IPS-18a (cell line): ENCODE results near the gene DIP2C.

Experiments
- H3K27ac ChIP-seq: one replicate; pipeline ENCODE4 v1.5.1; 2013; ENCODE audit warnings: low read length
- H3K27me3 ChIP-seq: one replicate; pipeline ENCODE4 v1.6.1; 2013; ENCODE audit warnings: mild to moderate bottlenecking, low read length; ENCODE audit not compliant: control insufficient read depth, insufficient read depth
- H3K36me3 ChIP-seq: one replicate; pipeline ENCODE4 v1.6.1; 2013; ENCODE audit warnings: low read depth, low read length; ENCODE audit not compliant: control insufficient read depth
- H3K4me1 ChIP-seq: one replicate; pipeline ENCODE4 v1.6.1; 2013; ENCODE audit warnings: low read depth, low read length; ENCODE audit not compliant: control insufficient read depth
- H3K4me3 ChIP-seq: one replicate; pipeline ENCODE4 v1.5.1; 2013; ENCODE audit warnings: low read length
- H3K9ac ChIP-seq: one replicate; pipeline ENCODE4 v1.6.1; 2013; ENCODE audit warnings: mild to moderate bottlenecking, low read length, moderate library complexity
- H3K9me3 ChIP-seq: one replicate; pipeline ENCODE4 v1.6.1; 2013; ENCODE audit warnings: low read depth, low read length; ENCODE audit not compliant: control insufficient read depth

Gene DIP2C

GRCh38 chr10:511849-512191 is 177.6 kb downstream of the DIP2C start:
- Histone ChIP-seq H3K4me3 (no peak overlapping the region), H3K9ac (no peak overlapping the region), H3K27ac (no peak overlapping the region), H3K4me1 (peaks cover 4% of the 10 kb centered on the region), H3K36me3 (no peaks in the 10 kb centered on the region), H3K9me3 (no peaks in the 10 kb centered on the region), H3K27me3 (peaks cover 41% of the 10 kb centered on the region)

DNA sequence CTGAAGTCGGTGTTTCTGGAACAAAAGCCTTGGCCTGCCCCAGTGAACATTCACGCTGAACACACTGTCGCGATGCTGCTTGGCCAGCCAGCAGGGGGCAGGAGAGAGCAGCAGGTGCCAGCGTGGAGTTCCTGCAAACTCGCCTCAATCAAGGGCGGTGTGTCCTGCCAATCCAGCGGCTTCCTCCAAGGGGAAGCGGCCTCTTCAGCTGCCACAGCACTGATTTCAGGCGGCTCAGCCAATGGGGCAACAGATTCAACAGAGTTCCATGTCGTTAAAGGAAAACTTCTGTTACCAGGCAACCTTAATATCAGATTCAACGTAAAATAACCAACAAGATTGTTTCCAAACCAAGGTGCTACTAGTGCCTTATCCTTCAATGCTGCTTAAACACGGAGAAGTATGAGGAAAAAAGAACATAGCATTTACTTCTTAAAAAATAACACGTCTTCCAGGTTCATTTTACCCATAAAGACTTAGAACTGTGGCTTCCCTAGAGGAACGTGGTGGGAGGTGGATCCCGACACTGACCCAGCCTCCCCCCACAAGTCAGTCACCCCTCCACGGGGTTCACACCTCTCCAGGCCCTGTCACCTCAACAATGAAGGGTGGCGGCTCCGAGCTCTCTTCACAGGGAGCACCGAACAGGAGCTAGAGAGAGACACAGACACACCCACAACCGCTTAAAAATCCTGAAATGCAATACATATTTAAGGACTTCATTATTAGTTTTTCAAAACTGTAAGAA is 178.2 kb downstream of the DIP2C start:
- H3K4me3 ChIP-seq = no peak overlapping the region
- peaks cover 46% of the 10 kb centered on the region for H3K27me3 ChIP-seq
- H3K36me3 ChIP-seq = no peaks in the 10 kb centered on the region
- H3K4me1 ChIP-seq = peaks cover 4% of the 10 kb centered on the region
- H3K9me3 ChIP-seq = no peaks in the 10 kb centered on the region
- no peak overlapping the region for H3K27ac ChIP-seq
- H3K9ac ChIP-seq = no peak overlapping the region

DNA sequence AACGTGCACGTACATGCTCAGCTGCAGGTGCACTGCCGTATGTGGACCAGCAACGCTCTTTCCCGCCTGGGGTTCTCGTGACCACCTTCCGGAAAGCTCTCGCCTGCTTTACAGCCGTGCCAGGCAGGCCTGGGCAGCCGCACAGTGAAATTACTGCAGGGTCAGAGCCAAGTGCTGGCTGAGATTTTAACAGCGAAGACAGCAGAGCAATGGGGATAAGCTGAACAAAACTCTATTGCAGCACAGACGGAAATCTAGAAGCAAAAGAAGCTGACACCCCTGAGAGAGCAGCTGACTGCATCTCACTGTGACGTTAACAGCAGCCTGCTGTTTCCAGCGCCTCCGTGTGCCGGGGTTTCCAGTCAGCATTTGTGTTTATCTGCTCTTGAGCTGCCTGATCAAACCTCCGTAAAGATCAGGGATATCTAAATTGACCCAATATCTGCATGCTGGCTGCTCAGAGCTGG is 179.0 kb downstream of the DIP2C start:
- H3K4me3 ChIP-seq = no peak overlapping the region
- H3K4me1 ChIP-seq = peaks cover 4% of the 10 kb centered on the region
- no peaks in the 10 kb centered on the region for H3K36me3 ChIP-seq
- H3K9ac ChIP-seq = no peak overlapping the region
- H3K9me3 ChIP-seq = no peaks in the 10 kb centered on the region
- peaks cover 54% of the 10 kb centered on the region for H3K27me3 ChIP-seq
- no peak overlapping the region for H3K27ac ChIP-seq

DNA sequence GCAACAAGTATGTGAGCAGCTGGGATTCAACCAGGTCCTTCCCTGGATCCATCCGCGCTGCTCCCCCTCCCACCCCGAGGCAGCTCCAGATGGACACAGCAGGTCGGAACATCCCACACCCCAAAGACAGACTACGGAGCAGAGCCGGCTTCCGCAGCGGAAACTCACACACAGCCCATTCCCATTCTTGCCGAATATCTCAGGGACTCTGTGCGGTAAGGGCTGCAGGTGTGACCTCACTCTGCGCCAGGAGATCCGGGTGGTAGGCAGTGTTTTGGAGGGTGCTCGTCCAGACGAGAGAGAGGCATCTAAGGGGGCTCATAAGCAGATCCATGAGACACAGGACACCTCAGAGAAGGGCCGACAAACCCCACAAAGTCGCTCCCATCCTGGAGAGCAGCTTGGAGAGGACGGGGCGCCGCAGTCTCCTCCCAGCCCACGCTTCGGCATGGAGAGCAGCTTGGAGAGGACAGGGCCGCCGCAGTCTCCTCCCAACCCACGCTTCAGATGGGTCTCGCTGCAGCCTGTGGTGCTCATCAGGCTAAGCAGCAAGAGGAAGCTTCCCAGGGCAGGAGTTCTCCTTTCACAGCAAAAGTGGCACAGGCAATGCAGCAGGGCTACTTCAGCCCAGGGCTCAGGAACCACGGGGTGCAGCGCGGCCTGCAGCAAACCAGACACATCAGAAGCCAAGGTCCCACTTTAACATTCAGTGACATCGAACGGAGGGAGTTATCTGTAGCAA is 179.9 kb downstream of the DIP2C start:
- Histone ChIP-seq H3K27ac (no peak overlapping the region), H3K4me1 (peaks cover 4% of the 10 kb centered on the region), H3K9me3 (no peaks in the 10 kb centered on the region), H3K27me3 (peaks cover 63% of the 10 kb centered on the region), H3K9ac (no peak overlapping the region), H3K36me3 (no peaks in the 10 kb centered on the region), H3K4me3 (no peak overlapping the region)

GRCh38 chr10:508726-509125 is 180.7 kb downstream of the DIP2C start:
- Histone ChIP-seq H3K4me3 (no peak overlapping the region), H3K9me3 (no peaks in the 10 kb centered on the region), H3K36me3 (no peaks in the 10 kb centered on the region), H3K9ac (no peak overlapping the region), H3K4me1 (peaks cover 4% of the 10 kb centered on the region), H3K27me3 (peaks cover 71% of the 10 kb centered on the region), H3K27ac (no peak overlapping the region)

DNA sequence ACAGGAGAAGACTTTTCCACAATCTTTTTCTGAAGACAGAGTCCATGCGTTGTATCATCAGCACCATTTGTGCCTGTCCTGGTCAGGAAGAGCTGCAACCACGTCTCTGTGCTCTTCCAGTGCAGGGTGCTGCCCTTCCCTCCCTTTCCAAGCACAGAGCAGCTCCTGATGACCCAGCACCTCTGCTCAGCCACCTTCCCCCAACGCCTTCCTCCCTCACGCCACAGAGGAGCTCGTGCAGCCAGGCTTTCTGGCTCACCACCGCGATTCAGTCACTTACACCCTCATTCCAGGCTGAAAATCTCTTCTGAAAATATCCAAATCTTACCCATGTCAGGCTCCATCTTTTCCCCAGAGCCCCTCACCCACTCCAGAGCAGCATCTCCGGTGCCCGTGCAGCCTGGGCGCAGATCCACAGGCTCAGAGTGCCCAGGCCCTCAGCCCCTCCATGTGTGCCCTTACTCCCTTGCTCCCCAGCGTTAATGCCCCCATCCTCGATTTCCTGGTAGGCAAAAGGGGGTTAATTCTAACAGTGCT is 181.5 kb downstream of the DIP2C start:
- no peak overlapping the region for H3K9ac ChIP-seq
- peaks cover 4% of the 10 kb centered on the region for H3K4me1 ChIP-seq
- H3K36me3 ChIP-seq = no peaks in the 10 kb centered on the region
- H3K27me3 ChIP-seq = peaks cover 79% of the 10 kb centered on the region
- H3K4me3 ChIP-seq = no peak overlapping the region
- H3K9me3 ChIP-seq = no peaks in the 10 kb centered on the region
- no peak overlapping the region for H3K27ac ChIP-seq

GRCh38 chr10:507355-507699 is 182.1 kb downstream of the DIP2C start:
- peaks cover 85% of the 10 kb centered on the region for H3K27me3 ChIP-seq

DNA sequence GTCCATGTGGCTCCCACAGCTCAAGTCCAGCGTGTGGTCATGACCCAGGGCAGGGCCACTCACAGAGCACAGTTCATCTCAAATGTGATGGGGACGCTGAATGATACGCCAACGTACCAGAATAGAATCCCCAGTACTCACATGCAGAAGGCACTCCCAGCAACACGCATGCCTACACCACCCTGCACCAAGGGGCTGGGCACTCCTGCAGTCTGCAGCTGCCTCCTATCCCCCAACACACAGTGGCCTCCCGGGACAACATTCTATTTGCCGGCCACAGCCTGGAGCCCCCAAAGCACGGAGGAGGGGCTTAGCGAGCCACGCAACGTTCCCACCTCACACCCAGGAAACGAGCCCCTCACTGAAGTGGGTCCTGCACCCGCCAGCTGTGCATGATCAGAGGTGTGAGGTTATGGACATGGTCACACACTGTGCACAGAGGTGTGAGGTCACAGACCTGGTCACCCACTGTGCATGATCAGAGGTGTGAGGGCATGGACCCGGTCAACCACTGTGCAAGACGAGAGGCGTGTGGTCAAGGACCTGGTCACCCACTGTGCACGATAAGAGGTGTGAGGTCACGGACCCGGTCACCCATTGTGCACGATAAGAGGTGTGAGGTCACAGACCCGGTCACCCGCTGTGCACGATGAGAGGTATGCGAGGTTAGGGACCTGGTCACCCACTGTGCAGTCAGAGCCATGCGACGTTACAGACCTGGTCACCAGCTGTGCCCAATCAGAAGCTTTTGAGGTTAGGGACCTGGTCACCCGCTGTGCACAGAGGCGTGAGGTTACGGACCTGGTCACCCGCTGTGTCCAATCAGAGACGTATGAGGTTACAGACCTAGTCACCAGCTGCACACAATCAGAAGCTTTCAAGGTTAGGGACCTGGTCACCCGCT is 182.8 kb downstream of the DIP2C start:
- peaks cover 90% of the 10 kb centered on the region for H3K27me3 ChIP-seq
- H3K9ac ChIP-seq = no peak overlapping the region
- H3K4me1 ChIP-seq = peaks cover 4% of the 10 kb centered on the region
- H3K27ac ChIP-seq = no peak overlapping the region
- H3K9me3 ChIP-seq = no peaks in the 10 kb centered on the region
- H3K36me3 ChIP-seq = no peaks in the 10 kb centered on the region
- H3K4me3 ChIP-seq = no peak overlapping the region

More at GRCh38 chr10:507355-507699, 182.1 kb downstream of the DIP2C start:
- no peaks in the 10 kb centered on the region for H3K36me3 ChIP-seq
- H3K4me3 ChIP-seq = no peak overlapping the region
- no peaks in the 10 kb centered on the region for H3K9me3 ChIP-seq
- no peak overlapping the region for H3K9ac ChIP-seq
- no peak overlapping the region for H3K27ac ChIP-seq
- peaks cover 4% of the 10 kb centered on the region for H3K4me1 ChIP-seq

- Histone ChIP-seq H3K9me3 (no peaks in the 10 kb centered on the region), H3K9ac (no peak overlapping the region), H3K4me1 (no peaks in the 10 kb centered on the region), H3K4me3 (no peak overlapping the region), H3K27me3 (peaks cover 96% of the 10 kb centered on the region), H3K36me3 (no peaks in the 10 kb centered on the region), H3K27ac (no peak overlapping the region)
These were observed 184.0 kb downstream of the DIP2C start for GRCh38 chr10:505419-505818.

DNA sequence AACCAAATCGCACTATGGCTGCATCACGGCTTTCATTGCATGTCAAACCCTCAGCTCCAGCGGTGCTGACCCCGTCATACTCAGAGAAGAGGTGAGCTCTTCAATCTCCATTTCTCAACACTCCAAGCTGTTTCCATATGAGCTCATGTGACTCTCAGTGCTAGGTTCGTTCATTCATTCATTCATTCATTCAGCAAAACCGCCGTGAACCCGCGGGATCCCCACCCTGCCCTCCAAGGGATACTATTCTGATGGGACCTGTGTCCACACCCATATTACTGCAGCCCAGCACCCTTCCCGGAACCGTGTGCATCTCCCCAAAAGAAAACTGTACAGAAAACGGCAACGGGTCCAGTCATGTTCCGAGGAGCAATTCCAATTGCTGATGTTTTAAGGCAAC is 184.7 kb downstream of the DIP2C start:
- H3K4me3 ChIP-seq = no peak overlapping the region
- H3K27me3 ChIP-seq = peaks cover 91% of the 10 kb centered on the region
- H3K9me3 ChIP-seq = no peaks in the 10 kb centered on the region
- H3K36me3 ChIP-seq = no peaks in the 10 kb centered on the region
- H3K4me1 ChIP-seq = no peaks in the 10 kb centered on the region
- no peak overlapping the region for H3K9ac ChIP-seq
- H3K27ac ChIP-seq = no peak overlapping the region

GRCh38 chr10:504121-504611 is 185.3 kb downstream of the DIP2C start:
- no peaks in the 10 kb centered on the region for H3K36me3 ChIP-seq
- no peak overlapping the region for H3K4me3 ChIP-seq
- no peaks in the 10 kb centered on the region for H3K4me1 ChIP-seq
- H3K9me3 ChIP-seq = no peaks in the 10 kb centered on the region
- peaks cover 89% of the 10 kb centered on the region for H3K27me3 ChIP-seq
- H3K9ac ChIP-seq = no peak overlapping the region
- H3K27ac ChIP-seq = no peak overlapping the region
